H1 (cell line): ENCODE results near the gene KRTAP10-5. TPM values are rescaled to one million over a fixed set of nuclear protein-coding genes. Genes with fewer than 3 reads are reported as not detected.

Experiments used
- polyA plus RNA-seq, 7 experiments: library from polyadenylated mRNA; depleted of rRNA in 3 of 7; stranded (reverse) in 5 of 7; unstranded in 2 of 7; fragments of >200 nt in 5 of 7; fragments of 200-250 nt in 2 of 7; gene quantifications; 1 replicate in 5 of 7; 2 replicates in 1 of 7; 4 replicates in 1 of 7; pipeline versions ENCODE4 v1.2.1 to v1.2.3, GENCODE V29; 2011 to 2013; ENCODE audit warnings: missing spikeins in 2 of 7, mixed read lengths in 2 of 7
- total RNA-seq: library from RNA; stranded (reverse); fragmentation: NEBNext Ultra II Directional; extraction: Animal tissue kit (Norgen Biotek cat#: 25700); gene quantifications from 2 replicates; pipeline ENCODE4 v1.2.1, GENCODE V29; 2021
- TF ChIP-seq, protein P1 (sequence below): IDR thresholded peaks from 2 replicates; pipeline ENCODE4 v1.6.1; 2011; ENCODE audit warnings: low read length, improper control_type of control experiment
- TF ChIP-seq, protein P2 (sequence below): IDR thresholded peaks from 2 replicates; pipeline ENCODE4 v1.6.1; 2012; ENCODE audit warnings: inconsistent platforms

KRTAP10-5 gene
- total and polyA plus RNA-seq, 2 of the 8 experiments (the other 6 are each of a cell fraction or from before 2014, with no cell fraction given): 0.09 TPM; not detected in 1

DNA sequence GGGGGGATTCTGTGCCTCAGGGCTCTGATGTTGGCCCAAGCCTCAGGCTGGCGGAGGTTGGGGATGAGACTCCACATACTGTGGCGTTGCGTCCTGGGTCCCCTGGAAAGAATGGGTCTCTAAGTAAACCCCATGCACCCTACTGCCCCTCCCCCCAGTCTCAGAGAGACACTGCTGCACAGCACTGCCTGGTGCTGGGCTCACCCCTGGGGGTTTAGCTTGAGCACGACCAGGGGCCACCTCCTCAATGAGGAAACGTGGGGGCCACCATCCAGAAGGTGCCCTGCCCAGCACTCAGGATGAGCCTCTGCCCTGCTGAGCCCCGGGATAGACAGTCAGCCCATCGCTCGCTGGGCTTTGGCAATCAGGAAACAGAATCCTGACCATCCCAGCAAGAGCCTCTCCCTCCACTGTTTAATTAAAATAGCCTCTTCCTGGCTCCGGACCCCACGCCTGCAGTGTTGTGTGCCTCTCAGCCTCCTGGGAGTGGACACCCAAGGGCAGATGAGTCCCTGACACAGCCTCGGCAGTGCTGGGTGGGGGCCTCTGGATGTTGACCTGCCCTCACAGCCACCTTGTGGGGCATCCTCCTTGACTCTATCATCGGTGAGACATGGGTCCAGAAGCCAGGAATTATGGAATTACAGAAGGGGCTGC is 10.4 kb downstream of the KRTAP10-5 start (continued):
- TF ChIP-seq, protein P1, sequence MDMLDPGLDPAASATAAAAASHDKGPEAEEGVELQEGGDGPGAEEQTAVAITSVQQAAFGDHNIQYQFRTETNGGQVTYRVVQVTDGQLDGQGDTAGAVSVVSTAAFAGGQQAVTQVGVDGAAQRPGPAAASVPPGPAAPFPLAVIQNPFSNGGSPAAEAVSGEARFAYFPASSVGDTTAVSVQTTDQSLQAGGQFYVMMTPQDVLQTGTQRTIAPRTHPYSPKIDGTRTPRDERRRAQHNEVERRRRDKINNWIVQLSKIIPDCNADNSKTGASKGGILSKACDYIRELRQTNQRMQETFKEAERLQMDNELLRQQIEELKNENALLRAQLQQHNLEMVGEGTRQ: no peak
- TF ChIP-seq, protein P2, sequence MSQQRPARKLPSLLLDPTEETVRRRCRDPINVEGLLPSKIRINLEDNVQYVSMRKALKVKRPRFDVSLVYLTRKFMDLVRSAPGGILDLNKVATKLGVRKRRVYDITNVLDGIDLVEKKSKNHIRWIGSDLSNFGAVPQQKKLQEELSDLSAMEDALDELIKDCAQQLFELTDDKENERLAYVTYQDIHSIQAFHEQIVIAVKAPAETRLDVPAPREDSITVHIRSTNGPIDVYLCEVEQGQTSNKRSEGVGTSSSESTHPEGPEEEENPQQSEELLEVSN: no peak
